Measurements from ENCODE around the gene PPP2R3C. TPM values are rescaled to one million over a fixed set of nuclear protein-coding genes. Genes with fewer than 3 reads are reported as not detected.

The PPP2R3C gene
- 22.3 to 27.6 TPM (median 25.1 TPM) in 5 replicates for total RNA-seq (2022; extraction: Qiagen RNA extraction)

GRCh38 chr14:35121887-35122695 is at the start of gene PPP2R3C, which contains the start of gene PRORP:
TSS of gene PPP2R3C (minus strand) at chr14:35121990. CDS start at chr14:35121959, 31 bp downstream.
TSS of gene PRORP (plus strand) at chr14:35122552. CDS start at chr14:35123246, 694 bp downstream.

GRCh38 chr14:35046048-35046750 is 75.6 kb downstream of the PPP2R3C start, which contains the start of gene FAM177A1:
TSS of gene FAM177A1 (plus strand) at chr14:35046272. CDS start at chr14:35046464, 192 bp downstream.

Other genes with a start within 250 kb of the PPP2R3C start
- 22.7 to 36.5 TPM (median 25.5 TPM) in 5 replicates for gene BAZ1A, start 246.6 kb downstream of the PPP2R3C start, total RNA-seq (2022; extraction: Qiagen RNA extraction)
- gene SRP54, start 139.0 kb downstream of the PPP2R3C start, total RNA-seq (2022; extraction: Qiagen RNA extraction) = 52.4 to 74.7 TPM (median 56.8 TPM) in 5 replicates
- gene FAM177A1, start 75.7 kb downstream of the PPP2R3C start, total RNA-seq (2022; extraction: Qiagen RNA extraction) = 89.3 to 97.7 TPM (median 95.8 TPM) in 5 replicates
- 31.3 to 39.1 TPM (median 33.8 TPM) in 5 replicates for gene PRORP, start 562 bp upstream of the PPP2R3C start, total RNA-seq (2022; extraction: Qiagen RNA extraction)
- gene PSMA6, start 170.4 kb upstream of the PPP2R3C start, total RNA-seq (2022; extraction: Qiagen RNA extraction) = 248 to 289 TPM (median 256 TPM) in 5 replicates